Thymus (tissue), 11 donors: ENCODE data around the gene SASH1. TPM values are rescaled to one million over a fixed set of nuclear protein-coding genes. Genes with fewer than 3 reads are reported as not detected.

Experiments
- DNase-seq, 9 donors: peaks; one replicate each; pipeline ENCODE4 v3.0.0-alpha.2; 2013; ENCODE audit warnings: low spot score in 9 of 9, low read depth in 6 of 9, missing footprints in 1 of 9
- H3K27ac ChIP-seq, 2 donors: one replicate each; pipeline ENCODE4 v1.5.1; 2013; ENCODE audit warnings: control low read depth in 1 of 2, low read depth in 1 of 2, low read length in 1 of 2, mild to moderate bottlenecking in 1 of 2, moderate library complexity in 1 of 2
- H3K27me3 ChIP-seq, 2 donors: one replicate each; pipeline ENCODE4 v1.5.1; 2013; ENCODE audit warnings: low read length in 1 of 2; ENCODE audit not compliant: control insufficient read depth in 2 of 2, insufficient read depth in 1 of 2
- H3K36me3 ChIP-seq, 2 donors: one replicate each; pipeline ENCODE4 v1.5.1; 2013; ENCODE audit warnings: low read length in 1 of 2, mild to moderate bottlenecking in 1 of 2, moderate library complexity in 1 of 2; ENCODE audit not compliant: control insufficient read depth in 2 of 2, insufficient read depth in 2 of 2
- H3K4me1 ChIP-seq, 2 donors: one replicate each; pipeline ENCODE4 v1.5.1; 2013; ENCODE audit warnings: low read length in 2 of 2; ENCODE audit not compliant: control insufficient read depth in 2 of 2, insufficient read depth in 2 of 2
- H3K4me3 ChIP-seq, 2 donors: one replicate each; pipeline ENCODE4 v1.5.1; 2013; ENCODE audit warnings: low read length in 2 of 2, control low read depth in 1 of 2, mild to moderate bottlenecking in 1 of 2
- H3K9me3 ChIP-seq, 2 donors: one replicate each; pipeline ENCODE4 v1.5.1; 2013; ENCODE audit warnings: low read length in 1 of 2, mild to moderate bottlenecking in 1 of 2; ENCODE audit not compliant: control insufficient read depth in 2 of 2, insufficient read depth in 1 of 2
- WGBS: extraction: QIAGEN DNeasy Blood & Tissue Kit; methylation state at CpG from one replicate; pipeline ENCODE4 v1.1.7; 2013; 5-methylcytosine and 5-hydroxymethylcytosine counted together
- polyA plus RNA-seq: library from polyadenylated mRNA; stranded (reverse); fragments of 200-250 nt; gene quantifications from one replicate; pipeline ENCODE4 v1.2.3, GENCODE V29; 2013
- total RNA-seq: library from RNA; stranded (reverse); fragments of 120-200 nt; gene quantifications from one replicate; pipeline ENCODE4 v1.2.4, GENCODE V29; 2013
- donor health status: healthy.

The SASH1 gene
- total and polyA plus RNA-seq, 2 donors: 3.7 to 7.0 TPM

GRCh38 chr6:148518511-148519156, 176.0 kb downstream of the SASH1 start:
- Histone ChIP-seq H3K4me1 (no peaks in the 10 kb centered on the region), H3K4me3 (no peak overlapping the region), H3K36me3 (no peaks in the 10 kb centered on the region), H3K27ac (no peak overlapping the region), H3K27me3 (no peaks in the 10 kb centered on the region), H3K9me3 (no peaks in the 10 kb centered on the region)
- 96% methylated on average over 12 of the region's 12 CpGs for WGBS
- no peak for DNase-seq

DNA sequence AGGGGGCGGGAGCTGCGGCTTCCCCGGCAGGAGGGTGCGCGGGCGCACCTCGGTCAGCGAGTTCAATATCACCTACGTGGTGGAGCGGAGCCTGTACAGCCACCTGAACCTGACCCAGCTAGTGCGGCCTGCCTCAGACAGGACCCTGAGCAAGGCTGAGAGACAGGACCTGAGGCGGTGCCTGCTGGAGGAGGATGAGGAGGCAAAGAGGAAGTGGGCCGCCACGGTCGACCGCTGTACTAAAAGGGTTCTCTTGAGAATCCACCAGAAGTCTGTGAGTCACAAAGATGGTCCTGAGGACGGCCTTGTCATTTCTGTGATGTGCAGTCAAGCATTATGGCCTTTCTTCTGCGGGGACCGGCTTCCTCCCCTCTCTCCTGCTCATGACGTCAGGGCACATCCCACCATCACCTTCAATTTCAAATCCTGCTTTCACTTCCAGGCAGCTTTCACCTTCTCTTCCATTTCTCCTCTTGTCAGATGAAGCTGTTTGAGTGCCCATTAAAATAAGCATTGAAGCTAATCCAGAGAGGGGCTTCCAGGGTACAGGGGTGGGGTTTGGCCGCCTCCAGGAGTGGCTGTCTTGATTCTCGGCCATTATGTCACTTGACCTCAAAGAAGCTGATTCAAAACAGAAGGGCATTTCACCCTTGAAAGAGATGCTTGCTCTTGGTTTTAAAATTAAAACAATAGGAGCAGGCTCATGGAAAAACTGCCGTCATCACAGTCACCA, 177.6 kb downstream of the SASH1 start:
- no peak overlapping the region for H3K4me3 ChIP-seq
- no peak overlapping the region for H3K27ac ChIP-seq
- no peaks in the 10 kb centered on the region for H3K27me3 ChIP-seq
- H3K4me1 ChIP-seq: no peaks in the 10 kb centered on the region
- no peaks in the 10 kb centered on the region for H3K9me3 ChIP-seq
- no peak for DNase-seq
- H3K36me3 ChIP-seq: no peaks in the 10 kb centered on the region
- WGBS: 97% methylated on average over 23 of the region's 23 CpGs

DNA sequence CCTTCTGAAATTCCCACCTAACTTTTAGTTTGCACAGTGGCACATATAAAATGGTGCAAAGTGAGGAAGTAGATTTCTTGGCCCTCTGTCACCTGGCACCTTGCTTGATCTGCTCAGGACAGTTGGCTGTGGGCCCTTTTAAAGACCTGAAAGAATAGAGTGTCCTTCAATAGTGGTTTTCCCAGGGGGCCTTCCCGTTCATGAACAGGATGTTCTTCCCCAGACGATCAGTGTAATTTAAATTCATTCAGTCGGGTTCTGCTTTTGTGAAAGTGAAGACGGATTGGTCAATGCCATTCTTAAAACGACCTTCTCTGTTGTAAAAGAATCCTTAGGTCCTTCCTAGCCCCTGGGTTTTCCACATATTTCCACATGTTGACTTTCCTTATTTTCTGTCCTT, 178.5 kb downstream of the SASH1 start:
- 77% methylated on average over 5 of the region's 5 CpGs for WGBS
- Histone ChIP-seq H3K27ac (no peak overlapping the region), H3K4me1 (no peaks in the 10 kb centered on the region), H3K4me3 (no peak overlapping the region), H3K36me3 (no peaks in the 10 kb centered on the region), H3K27me3 (no peaks in the 10 kb centered on the region), H3K9me3 (no peaks in the 10 kb centered on the region)
- no peak for DNase-seq

DNA sequence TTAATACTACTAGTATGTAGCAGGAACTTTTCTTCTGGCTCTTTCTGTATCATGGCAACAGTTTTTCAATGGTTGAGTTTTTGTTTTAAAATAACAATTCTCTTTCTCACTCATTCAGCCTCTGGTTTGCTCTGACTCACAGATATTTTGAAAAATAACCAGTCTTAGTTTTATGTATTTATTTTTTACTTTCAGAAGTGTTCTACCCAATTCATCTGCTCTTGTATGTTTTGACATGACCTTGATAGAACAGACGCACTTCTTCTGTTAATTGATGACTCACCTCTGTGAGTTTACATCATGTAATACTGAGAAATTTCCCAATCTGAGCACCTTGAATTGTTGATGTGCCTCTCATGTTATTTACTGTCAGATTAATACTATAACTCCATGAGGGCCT, 178.9 kb downstream of the SASH1 start:
- WGBS: 95% methylated on average over 1 of the region's 1 CpG
- Histone ChIP-seq H3K9me3 (no peaks in the 10 kb centered on the region), H3K27ac (no peak overlapping the region), H3K27me3 (no peaks in the 10 kb centered on the region), H3K4me1 (no peaks in the 10 kb centered on the region), H3K36me3 (no peaks in the 10 kb centered on the region), H3K4me3 (no peak overlapping the region)
- no peak for DNase-seq

- Histone ChIP-seq H3K27me3 (no peaks in the 10 kb centered on the region), H3K4me1 (no peaks in the 10 kb centered on the region), H3K9me3 (no peaks in the 10 kb centered on the region), H3K27ac (no peak overlapping the region), H3K36me3 (no peaks in the 10 kb centered on the region), H3K4me3 (no peak overlapping the region)
- WGBS: 92% methylated on average over 2 of the region's 2 CpGs
- DNase-seq: no peak
Observed at GRCh38 chr6:148523048-148523447, 180.4 kb downstream of the SASH1 start.

DNA sequence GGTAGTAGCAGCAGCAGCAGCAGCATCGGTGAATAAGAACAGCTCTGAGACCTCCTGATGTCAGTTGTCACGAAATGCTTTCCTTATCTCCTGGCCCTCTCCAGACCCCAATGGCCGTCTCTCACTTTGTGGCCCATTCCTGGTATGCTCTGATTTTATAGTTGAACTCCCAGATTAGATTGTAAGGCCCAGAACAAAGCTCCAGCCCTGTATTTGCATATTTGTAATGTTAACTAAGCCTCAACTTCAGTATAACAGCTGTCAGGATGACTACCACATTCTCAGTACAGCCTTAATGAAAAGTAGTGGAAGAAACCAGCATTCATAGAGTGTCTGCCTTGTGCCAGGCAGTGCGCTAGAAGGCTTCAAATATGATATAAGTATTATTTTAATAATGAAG, 180.9 kb downstream of the SASH1 start:
- H3K9me3 ChIP-seq: no peaks in the 10 kb centered on the region
- 85% methylated on average over 4 of the region's 4 CpGs for WGBS

DNA sequence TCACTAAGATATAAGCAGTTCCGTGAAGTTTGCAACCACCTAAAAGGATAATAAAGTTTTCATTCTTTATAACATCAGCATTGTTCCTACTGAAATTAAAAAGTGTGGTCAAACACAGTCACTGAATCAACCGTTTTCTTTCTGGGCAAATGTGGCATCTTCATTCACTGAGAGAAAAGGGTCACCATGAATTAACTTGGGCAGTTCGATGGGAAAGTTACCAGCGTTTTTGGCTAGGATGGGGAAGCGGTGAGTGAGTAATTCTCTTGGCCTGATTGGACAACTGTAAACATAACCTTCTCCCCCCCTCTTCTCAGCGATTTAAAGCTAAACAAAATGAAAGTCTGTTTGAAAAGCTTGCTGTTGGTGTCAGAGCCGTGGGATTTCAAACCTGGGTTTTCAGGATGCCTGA, 181.8 kb downstream of the SASH1 start:
- H3K36me3 ChIP-seq: no peaks in the 10 kb centered on the region
- H3K27me3 ChIP-seq: no peaks in the 10 kb centered on the region
- no peak overlapping the region for H3K27ac ChIP-seq
- DNase-seq: no peak
- H3K4me1 ChIP-seq: no peaks in the 10 kb centered on the region
- no peak overlapping the region for H3K4me3 ChIP-seq
- no peaks in the 10 kb centered on the region for H3K9me3 ChIP-seq
- WGBS: 92% methylated on average over 7 of the region's 7 CpGs

More for the DNA sequence above, 180.9 kb downstream of the SASH1 start:
- Histone ChIP-seq H3K27ac (no peak overlapping the region), H3K4me1 (no peaks in the 10 kb centered on the region), H3K27me3 (no peaks in the 10 kb centered on the region), H3K36me3 (no peaks in the 10 kb centered on the region), H3K4me3 (no peak overlapping the region)
- no peak for DNase-seq

DNA sequence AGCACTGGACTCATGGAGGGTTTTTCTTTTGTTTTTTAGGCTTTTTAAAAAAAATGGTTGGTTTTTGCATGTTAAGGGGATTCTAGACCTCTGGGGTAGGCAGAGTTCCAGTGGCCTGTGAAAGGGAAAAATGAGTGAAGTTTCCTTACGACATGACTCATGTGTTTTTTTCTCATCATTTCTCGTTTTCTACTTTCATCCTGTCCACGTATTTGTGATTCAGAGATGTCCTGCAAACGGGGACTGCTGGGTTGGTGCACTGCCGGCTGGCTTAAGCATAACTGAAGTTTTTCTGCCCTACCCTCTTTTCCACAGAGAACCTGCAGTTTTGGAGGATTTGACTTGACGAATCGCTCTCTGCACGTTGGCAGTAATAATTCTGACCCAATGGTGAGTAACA, 182.3 kb downstream of the SASH1 start:
- H3K36me3 ChIP-seq: no peaks in the 10 kb centered on the region
- H3K4me3 ChIP-seq: no peak overlapping the region
- no peaks in the 10 kb centered on the region for H3K27me3 ChIP-seq
- 97% methylated on average over 8 of the region's 8 CpGs for WGBS
- no peak overlapping the region for H3K27ac ChIP-seq
- DNase-seq: no peak
- no peaks in the 10 kb centered on the region for H3K9me3 ChIP-seq
- no peaks in the 10 kb centered on the region for H3K4me1 ChIP-seq

- Histone ChIP-seq H3K27ac (no peak overlapping the region), H3K27me3 (no peaks in the 10 kb centered on the region), H3K4me3 (no peak overlapping the region), H3K36me3 (no peaks in the 10 kb centered on the region), H3K4me1 (no peaks in the 10 kb centered on the region), H3K9me3 (no peaks in the 10 kb centered on the region)
- 96% methylated on average over 4 of the region's 4 CpGs for WGBS
- no peak for DNase-seq
Observed at GRCh38 chr6:148525453-148525852, 182.8 kb downstream of the SASH1 start.
